Ovary (tissue), 9 donors: ENCODE results near the gene HCN2. TPM values are rescaled to one million over a fixed set of nuclear protein-coding genes. Genes with fewer than 3 reads are reported as not detected.

Source experiments
- DNase-seq, 5 donors: peaks; one replicate each; pipeline ENCODE4 v3.0.0-alpha.2; 2019 to 2020
- H3K27ac ChIP-seq, 2 donors: fragments of 200-600 bp; one replicate each; pipeline versions ENCODE4 v1.5.1 to v1.8.0; 2019 to 2022
- H3K27me3 ChIP-seq: fragments of 200-600 bp; one replicate; pipeline ENCODE4 v1.8.0; 2022
- H3K36me3 ChIP-seq: fragments of 200-600 bp; sonication (generic); one replicate; pipeline ENCODE4 v1.5.1; 2019
- H3K4me1 ChIP-seq: one replicate; pipeline ENCODE4 v1.8.1; 2013; ENCODE audit warnings: mild to moderate bottlenecking, moderate library complexity; ENCODE audit not compliant: insufficient read depth
- H3K4me3 ChIP-seq: fragments of 200-600 bp; sonication (generic); one replicate; pipeline ENCODE4 v1.5.1; 2017
- H3K9me3 ChIP-seq, 2 donors: fragments of 200-600 bp in 1 of 2; sonication (generic) in 1 of 2; one replicate each; pipeline versions ENCODE4 v1.5.1 to v1.8.1; 2013 to 2019; ENCODE audit warnings: mild to moderate bottlenecking in 1 of 2, moderate library complexity in 1 of 2
- EP300 ChIP-seq: sonication (generic); formaldehyde crosslinking; IDR thresholded peaks from one replicate; pipeline ENCODE4 v1.6.1; 2017; ENCODE audit warnings: antibody characterized with exemption
- POLR2A ChIP-seq: fragments of 450-650 bp; IDR thresholded peaks from one replicate; pipeline ENCODE4 v1.6.1; 2017; ENCODE audit warnings: antibody characterized with exemption, mild to moderate bottlenecking, moderate library complexity
- WGBS, 3 donors: extraction: QIAGEN DNeasy Blood & Tissue Kit in 1 of 3; methylation state at CpG; one replicate each; pipeline versions ENCODE4 v1.1.5 to v1.1.7; 2013 to 2017; 5-methylcytosine and 5-hydroxymethylcytosine counted together
- intact Hi-C, 4 donors: fragments of 100-400 bp; cut with DNase I; formaldehyde crosslinking; loops; one replicate each; pipeline versions ENCODE4 v1.11.0 to v1.15.1; 2022 to 2023
- polyA plus RNA-seq, 2 donors: library from polyadenylated mRNA; stranded (reverse); fragments of 200-250 nt in 1 of 2; fragments of 350-450 nt in 1 of 2; fragmentation: Illumina TruSeq in 1 of 2; extraction: RNeasy Lipid Tissue Mini Kit (QIAGEN cat#74804) in 1 of 2; gene quantifications; one replicate each; pipeline ENCODE4 v1.2.3, GENCODE V29; 2013 to 2014
- total RNA-seq, 7 donors: library from RNA; depleted of rRNA in 2 of 7; stranded (reverse); fragments of >200 nt in 2 of 7; fragmentation: NEBNext Ultra II Directional in 3 of 7; extraction: Animal tissue kit (Norgen Biotek cat#: 25700) in 3 of 7; gene quantifications; one replicate each; pipeline versions ENCODE4 v1.1.0 to v1.2.4, GENCODE V29; 2016 to 2023
- TF ChIP-seq, protein P1 (sequence below), 3 donors: fragments of 450-650 bp in 2 of 3; fragments of 200-600 bp in 1 of 3; IDR thresholded peaks; one replicate each; pipeline versions ENCODE4 v1.5.1 to v1.8.0; 2016 to 2022; ENCODE audit warnings: antibody characterized with exemption in 3 of 3, mild to moderate bottlenecking in 1 of 3
- donor health status: DM: no; HTN: no; CAD: no; lungs with moderate emphysema.
- donor health status: DM: no; HTN: no; CAD: no.
- donor health status: Bipolar disorder and iron deficiency.
- donor health status: DM: yes; HTN: yes; CAD: no.
- donor health status: DM: no; HTN: no; CAD: no.
- donor health status: DM: yes; HTN: yes; CAD: no.

Gene HCN2
- total and polyA plus RNA-seq, 9 donors = 0.07 to 0.23 (median 0.12) TPM; not detected in 5

DNA sequence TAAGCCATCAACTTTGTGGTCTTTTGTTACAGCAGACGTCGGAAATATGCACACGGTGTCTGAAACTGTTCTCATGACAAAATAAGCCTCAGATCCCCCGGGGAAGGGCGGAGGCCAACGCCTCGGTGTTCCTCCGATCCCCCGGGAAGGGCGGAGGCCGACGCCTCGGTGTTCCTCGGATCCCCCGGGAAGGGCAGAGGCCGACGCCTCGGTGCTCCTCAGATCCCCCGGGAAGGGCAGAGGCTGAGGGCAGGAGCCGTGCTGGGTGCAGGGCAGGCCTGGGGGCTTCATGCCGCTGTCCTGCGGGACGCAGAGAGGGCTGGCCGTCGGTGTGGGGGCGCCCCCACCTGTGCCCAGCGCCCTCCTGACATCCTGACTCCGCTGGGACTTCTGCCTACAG, 54.7 kb downstream of the HCN2 start:
- TF ChIP-seq EP300 = no peak
- no peak for TF ChIP-seq POLR2A
- TF ChIP-seq, protein P1, sequence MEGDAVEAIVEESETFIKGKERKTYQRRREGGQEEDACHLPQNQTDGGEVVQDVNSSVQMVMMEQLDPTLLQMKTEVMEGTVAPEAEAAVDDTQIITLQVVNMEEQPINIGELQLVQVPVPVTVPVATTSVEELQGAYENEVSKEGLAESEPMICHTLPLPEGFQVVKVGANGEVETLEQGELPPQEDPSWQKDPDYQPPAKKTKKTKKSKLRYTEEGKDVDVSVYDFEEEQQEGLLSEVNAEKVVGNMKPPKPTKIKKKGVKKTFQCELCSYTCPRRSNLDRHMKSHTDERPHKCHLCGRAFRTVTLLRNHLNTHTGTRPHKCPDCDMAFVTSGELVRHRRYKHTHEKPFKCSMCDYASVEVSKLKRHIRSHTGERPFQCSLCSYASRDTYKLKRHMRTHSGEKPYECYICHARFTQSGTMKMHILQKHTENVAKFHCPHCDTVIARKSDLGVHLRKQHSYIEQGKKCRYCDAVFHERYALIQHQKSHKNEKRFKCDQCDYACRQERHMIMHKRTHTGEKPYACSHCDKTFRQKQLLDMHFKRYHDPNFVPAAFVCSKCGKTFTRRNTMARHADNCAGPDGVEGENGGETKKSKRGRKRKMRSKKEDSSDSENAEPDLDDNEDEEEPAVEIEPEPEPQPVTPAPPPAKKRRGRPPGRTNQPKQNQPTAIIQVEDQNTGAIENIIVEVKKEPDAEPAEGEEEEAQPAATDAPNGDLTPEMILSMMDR (IDR thresholded peaks at IDR 0.05) = no peak
- 74 to 77% (median 74%) methylated on average over 27 to 28 of the region's 28 CpGs for WGBS, 3 donors

GRCh38 chr19:644789-645188, 55.1 kb downstream of the HCN2 start:
- no peaks in the 10 kb centered on the region for H3K36me3 ChIP-seq
- TF ChIP-seq POLR2A (no peak), EP300 (no peak)
- TF ChIP-seq, protein P1 (IDR thresholded peaks at IDR 0.05) = no peak
- no peaks in the 10 kb centered on the region for H3K9me3 ChIP-seq
- no peak overlapping the region for H3K4me3 ChIP-seq
- H3K27me3 ChIP-seq = no peaks in the 10 kb centered on the region
- WGBS, 3 donors = 80 to 84% (median 83%) methylated on average over 14 of the region's 14 CpGs
- no peak overlapping the region for H3K27ac ChIP-seq
- peaks cover 4% of the 10 kb centered on the region for H3K4me1 ChIP-seq
- intact Hi-C loops = no loop called here
- DNase-seq = no peak

More for the DNA sequence above, 54.7 kb downstream of the HCN2 start:
- Histone ChIP-seq H3K9me3 (no peaks in the 10 kb centered on the region), H3K4me1 (peaks cover 4% of the 10 kb centered on the region), H3K4me3 (no peak overlapping the region), H3K27ac (no peak overlapping the region), H3K36me3 (no peaks in the 10 kb centered on the region), H3K27me3 (no peaks in the 10 kb centered on the region)
- intact Hi-C loops = no loop called here
- DNase-seq = no peak

GRCh38 chr19:645912-646778, 56.5 kb downstream of the HCN2 start:
- WGBS, 3 donors = 87 to 92% (median 91%) methylated on average over 62 of the region's 62 CpGs

DNA sequence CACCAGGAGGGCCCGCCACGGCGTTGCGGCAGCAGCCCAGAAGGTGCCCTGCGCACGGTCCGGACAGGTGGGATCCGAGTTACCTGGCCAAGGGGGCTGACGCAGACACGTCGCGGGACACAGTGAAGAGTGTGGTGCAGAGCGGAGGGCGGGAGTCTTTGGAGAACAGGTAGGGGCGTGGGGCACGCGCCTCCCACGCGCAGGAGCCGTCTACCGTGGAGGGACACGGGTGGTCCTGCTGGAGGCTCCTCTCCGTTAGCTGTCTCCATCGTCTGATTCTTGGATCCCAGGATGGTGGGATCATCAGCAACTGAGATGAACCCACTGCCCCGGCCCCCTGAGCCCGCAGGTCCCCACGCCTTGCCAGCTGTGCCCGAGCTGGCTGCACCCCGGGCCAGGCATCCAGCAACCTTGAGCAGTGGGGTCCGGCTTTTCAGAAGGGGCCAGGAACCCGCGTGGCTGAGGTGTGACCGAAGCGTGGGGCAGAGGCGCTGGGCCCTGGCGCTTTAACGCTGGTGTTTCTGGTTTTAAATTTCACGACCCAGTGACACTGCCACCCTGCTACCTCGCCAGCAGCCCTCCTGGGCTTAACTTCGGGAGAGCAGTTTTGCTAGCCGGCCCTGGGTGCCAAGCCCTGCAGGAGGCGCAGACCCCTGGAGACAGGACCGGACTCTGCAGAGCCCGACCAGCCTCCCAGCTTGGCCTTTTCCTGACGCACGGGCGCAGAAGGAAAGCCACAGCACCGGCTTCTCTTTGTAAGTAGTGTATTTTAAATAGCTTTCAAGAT, 57.3 kb downstream of the HCN2 start:
- TF ChIP-seq, protein P1 (IDR thresholded peaks at IDR 0.05) = no peak
- TF ChIP-seq POLR2A (no peak), EP300 (no peak)
- Histone ChIP-seq H3K27ac (no peak overlapping the region), H3K4me1 (peaks cover 2% of the 10 kb centered on the region), H3K4me3 (no peak overlapping the region), H3K9me3 (no peaks in the 10 kb centered on the region), H3K36me3 (no peaks in the 10 kb centered on the region), H3K27me3 (no peaks in the 10 kb centered on the region)
- WGBS, 3 donors = 91 to 94% (median 92%) methylated on average over 48 of the region's 48 CpGs
- intact Hi-C loops = no loop called here
- DNase-seq = peak in 2 of 5 donors; percentile 21 to 23

More at GRCh38 chr19:645912-646778, 56.5 kb downstream of the HCN2 start:
- Histone ChIP-seq H3K4me1 (peaks cover 2% of the 10 kb centered on the region), H3K27me3 (no peaks in the 10 kb centered on the region), H3K27ac (no peak overlapping the region), H3K36me3 (no peaks in the 10 kb centered on the region), H3K4me3 (no peak overlapping the region), H3K9me3 (no peaks in the 10 kb centered on the region)
- no peak for TF ChIP-seq POLR2A
- TF ChIP-seq EP300 = no peak
- TF ChIP-seq, protein P1 (IDR thresholded peaks at IDR 0.05) = no peak
- peak in 2 of 5 donors; percentile 16 to 37 for DNase-seq
- intact Hi-C loops = no loop called here
